AG09319 (cell line): ENCODE results near the gene SLC25A19.

Experiments
- DNase-seq: peaks from one replicate; pipeline ENCODE4 v3.0.0-alpha.2; 2010; ENCODE audit warnings: low read depth; ENCODE audit errors: extremely low read depth
- CTCF ChIP-seq: IDR thresholded peaks from 2 replicates; pipeline ENCODE4 v1.5.1; 2011; ENCODE audit warnings: low read depth, mild to moderate bottlenecking, inconsistent platforms, low read length, moderate library complexity

Gene SLC25A19

GRCh38 chr17:75289115-75289831 lies at the start of gene SLC25A19:
TSS of gene SLC25A19 (minus strand) at chr17:75289433. CDS start at chr17:75286764, 2,669 bp downstream.
- DNase-seq = peak; percentile 97

GRCh38 chr17:75338335-75338734 lies 49.1 kb upstream of the SLC25A19 start:
- no peak for DNase-seq
- no peak for TF ChIP-seq CTCF

More at GRCh38 chr17:75289115-75289831, at the start of gene SLC25A19:
- TF ChIP-seq CTCF = peak; percentile 6; the same call in 1 of the 2 replicates

- no peak for DNase-seq
- TF ChIP-seq CTCF = no peak
Observed at GRCh38 chr17:75335315-75335714, 46.1 kb upstream of the SLC25A19 start.

- no peak for TF ChIP-seq CTCF
- no peak for DNase-seq
Observed at GRCh38 chr17:75334723-75335122, 45.5 kb upstream of the SLC25A19 start.

- DNase-seq = no peak
- no peak for TF ChIP-seq CTCF
Observed at GRCh38 chr17:75331671-75332070, 42.4 kb upstream of the SLC25A19 start.

GRCh38 chr17:75327757-75328156 lies 38.5 kb upstream of the SLC25A19 start:
- DNase-seq = no peak
- no peak for TF ChIP-seq CTCF

- no peak for TF ChIP-seq CTCF
- no peak for DNase-seq
Observed at GRCh38 chr17:75326226-75326848, 37.1 kb upstream of the SLC25A19 start.
